Hepatocyte (in vitro differentiated cells): ENCODE measurements around the gene FGD4.

Experiments
- EZH2 ChIP-seq: fragments of 200-600 bp; sonication (generic); IDR thresholded peaks from 2 replicates; pipeline ENCODE4 v1.6.1; 2016; ENCODE audit warnings: antibody characterized with exemption, mild to moderate bottlenecking, borderline replicate concordance
- TF ChIP-seq, protein P1 (sequence below): fragments of 200-600 bp; sonication (generic); IDR thresholded peaks from 2 replicates; pipeline ENCODE4 v1.5.1; 2016; ENCODE audit warnings: antibody characterized with exemption, mild to moderate bottlenecking; ENCODE audit not compliant: poor library complexity

DNA sequence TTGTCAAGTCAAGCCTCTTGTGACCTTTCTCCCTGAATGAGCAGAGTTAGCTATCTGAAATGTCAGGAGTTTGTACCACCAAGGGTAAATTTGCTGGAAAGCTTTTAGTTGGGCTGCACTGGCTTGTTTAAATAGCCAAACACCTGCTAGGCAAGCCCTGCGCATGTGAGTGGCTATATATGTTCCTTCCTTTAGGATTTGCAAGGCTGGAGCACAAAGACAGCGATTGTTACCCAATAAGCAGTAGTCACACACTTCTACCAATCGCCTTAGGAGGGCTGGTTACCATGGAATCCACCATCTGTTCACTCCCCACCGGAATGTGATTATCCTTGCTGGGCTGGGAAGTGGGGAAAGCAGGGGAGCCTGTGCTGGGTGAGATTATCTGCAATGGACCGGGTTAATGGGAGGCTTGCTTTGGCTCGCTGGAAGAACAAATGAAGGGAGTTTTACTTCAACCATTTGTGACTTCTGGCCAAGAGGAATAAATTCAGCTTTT lies 102.5 kb downstream of the FGD4 start:
- TF ChIP-seq, protein P1, sequence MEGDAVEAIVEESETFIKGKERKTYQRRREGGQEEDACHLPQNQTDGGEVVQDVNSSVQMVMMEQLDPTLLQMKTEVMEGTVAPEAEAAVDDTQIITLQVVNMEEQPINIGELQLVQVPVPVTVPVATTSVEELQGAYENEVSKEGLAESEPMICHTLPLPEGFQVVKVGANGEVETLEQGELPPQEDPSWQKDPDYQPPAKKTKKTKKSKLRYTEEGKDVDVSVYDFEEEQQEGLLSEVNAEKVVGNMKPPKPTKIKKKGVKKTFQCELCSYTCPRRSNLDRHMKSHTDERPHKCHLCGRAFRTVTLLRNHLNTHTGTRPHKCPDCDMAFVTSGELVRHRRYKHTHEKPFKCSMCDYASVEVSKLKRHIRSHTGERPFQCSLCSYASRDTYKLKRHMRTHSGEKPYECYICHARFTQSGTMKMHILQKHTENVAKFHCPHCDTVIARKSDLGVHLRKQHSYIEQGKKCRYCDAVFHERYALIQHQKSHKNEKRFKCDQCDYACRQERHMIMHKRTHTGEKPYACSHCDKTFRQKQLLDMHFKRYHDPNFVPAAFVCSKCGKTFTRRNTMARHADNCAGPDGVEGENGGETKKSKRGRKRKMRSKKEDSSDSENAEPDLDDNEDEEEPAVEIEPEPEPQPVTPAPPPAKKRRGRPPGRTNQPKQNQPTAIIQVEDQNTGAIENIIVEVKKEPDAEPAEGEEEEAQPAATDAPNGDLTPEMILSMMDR: no peak
- no peak for TF ChIP-seq EZH2
